GM18867 (cell line): ENCODE data around the gene STX8.

Source experiments
- ATAC-seq: cut with Tn5 transposase; IDR thresholded peaks from one replicate; pipeline ENCODE4 v1.9.1; 2021; ENCODE audit warnings: mild to moderate bottlenecking, moderate library complexity; ENCODE audit not compliant: unreplicated experiment

STX8 gene

GRCh38 chr17:9232155-9232475, 343.5 kb downstream of the STX8 start:
- no peak for ATAC-seq

GRCh38 chr17:9231449-9232154, 344.0 kb downstream of the STX8 start:
- no peak for ATAC-seq

- ATAC-seq = no peak
Observed at GRCh38 chr17:9230861-9231260, 344.8 kb downstream of the STX8 start.

- ATAC-seq = no peak
Observed at GRCh38 chr17:9230346-9230745, 345.3 kb downstream of the STX8 start.

- ATAC-seq = no peak
Observed at GRCh38 chr17:9229826-9230201, 345.8 kb downstream of the STX8 start.

- ATAC-seq = no peak
Observed at GRCh38 chr17:9229160-9229825, 346.3 kb downstream of the STX8 start.

- no peak for ATAC-seq
Observed at GRCh38 chr17:9228408-9229159, 347.0 kb downstream of the STX8 start.

- no peak for ATAC-seq
Observed at GRCh38 chr17:9227819-9228407, 347.7 kb downstream of the STX8 start.

- ATAC-seq = no peak
Observed at GRCh38 chr17:9226794-9227135, 348.9 kb downstream of the STX8 start.

GRCh38 chr17:9226130-9226793, 349.4 kb downstream of the STX8 start:
- ATAC-seq = no peak

GRCh38 chr17:9225305-9226101, 350.1 kb downstream of the STX8 start:
- ATAC-seq = no peak

GRCh38 chr17:9224485-9224884, 351.1 kb downstream of the STX8 start:
- ATAC-seq = no peak

GRCh38 chr17:9223531-9223930, 352.1 kb downstream of the STX8 start:
- ATAC-seq = no peak

GRCh38 chr17:9221922-9222180, 353.8 kb downstream of the STX8 start:
- ATAC-seq = no peak

GRCh38 chr17:9221147-9221921, 354.3 kb downstream of the STX8 start:
- ATAC-seq = no peak

- ATAC-seq = no peak
Observed at GRCh38 chr17:9220398-9221146, 355.0 kb downstream of the STX8 start.

GRCh38 chr17:9219631-9220397, 355.8 kb downstream of the STX8 start:
- no peak for ATAC-seq

GRCh38 chr17:9218911-9219310, 356.7 kb downstream of the STX8 start:
- ATAC-seq = no peak
